ENCODE results near the gene DUSP2.

DUSP2 gene

DNA sequence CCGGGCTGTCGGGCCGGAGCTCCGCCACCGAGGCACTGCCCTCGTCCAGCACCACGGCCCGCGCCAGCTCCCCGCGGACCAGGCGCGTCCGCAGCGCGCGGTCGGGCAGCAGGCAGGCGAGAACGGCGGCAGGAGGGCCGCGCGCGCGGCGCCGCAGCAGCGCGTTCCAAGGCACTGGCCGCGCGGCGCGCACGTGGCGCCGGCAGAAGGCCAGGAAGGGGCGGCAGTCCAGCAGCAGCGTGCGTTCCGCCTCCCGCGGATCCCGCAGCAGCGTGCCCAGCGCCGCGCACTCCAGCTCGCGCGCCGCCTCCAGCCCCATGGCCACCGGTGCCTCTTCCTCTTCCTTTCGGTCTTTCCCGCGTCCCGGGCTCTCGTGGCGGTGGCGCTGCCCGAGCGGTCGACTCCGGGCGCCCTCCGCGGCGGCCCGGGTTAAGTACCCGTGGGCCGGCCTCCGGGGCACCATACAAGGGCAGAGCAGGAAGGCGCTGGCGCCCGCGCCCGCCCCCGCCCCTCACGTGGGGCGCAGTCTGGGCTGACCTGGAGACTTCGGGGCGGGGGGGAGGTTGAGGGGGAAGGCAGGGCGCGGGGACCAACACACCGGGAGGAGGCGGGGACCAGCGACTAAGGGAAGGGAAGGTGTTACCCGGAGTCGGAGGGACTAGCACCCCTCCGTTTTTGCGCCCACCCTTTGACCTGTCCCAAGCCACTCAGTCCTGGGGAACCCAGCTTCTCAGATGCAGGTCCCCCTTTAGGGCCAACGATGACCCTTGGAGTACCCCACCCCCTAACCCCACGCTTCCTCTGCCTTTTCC lies at the start of gene DUSP2:
TSS of gene DUSP2 (minus strand) at position 405 of the 812 bp plus-strand sequence. CDS start at position 319, 86 bp downstream.
- Histone ChIP-seq H3K27me3 (ENCODE audit: insufficient read depth, low read length) (peaks cover 45% of the 10 kb centered on the region), H3K4me3 (ENCODE audit: low read length) (peak within 1 kb of the TSS; percentile 79), H3K9me3 (ENCODE audit: insufficient read depth, low read depth, low read length) (no peaks in the 10 kb centered on the region), H3K36me3 (ENCODE audit: insufficient read depth, low read depth, low read length) (peaks cover 9% of the 10 kb centered on the region; the same call in 1 of the 2 replicates), H3K27ac (ENCODE audit: low read length) (no peak within 1 kb of the TSS), H3K9ac (ENCODE audit: low read depth, low read length) (peak within 1 kb of the TSS; percentile 61; the same call in 1 of the 2 replicates), H3K4me1 (ENCODE audit: insufficient read depth, low read length) (peaks cover 11% of the 10 kb centered on the region; the same call in 1 of the 2 replicates)

GRCh38 chr2:96191937-96192670 lies 46.9 kb upstream of the DUSP2 start:
- no peak overlapping the region for H3K9ac ChIP-seq (ENCODE audit: low read depth, low read length)

DNA sequence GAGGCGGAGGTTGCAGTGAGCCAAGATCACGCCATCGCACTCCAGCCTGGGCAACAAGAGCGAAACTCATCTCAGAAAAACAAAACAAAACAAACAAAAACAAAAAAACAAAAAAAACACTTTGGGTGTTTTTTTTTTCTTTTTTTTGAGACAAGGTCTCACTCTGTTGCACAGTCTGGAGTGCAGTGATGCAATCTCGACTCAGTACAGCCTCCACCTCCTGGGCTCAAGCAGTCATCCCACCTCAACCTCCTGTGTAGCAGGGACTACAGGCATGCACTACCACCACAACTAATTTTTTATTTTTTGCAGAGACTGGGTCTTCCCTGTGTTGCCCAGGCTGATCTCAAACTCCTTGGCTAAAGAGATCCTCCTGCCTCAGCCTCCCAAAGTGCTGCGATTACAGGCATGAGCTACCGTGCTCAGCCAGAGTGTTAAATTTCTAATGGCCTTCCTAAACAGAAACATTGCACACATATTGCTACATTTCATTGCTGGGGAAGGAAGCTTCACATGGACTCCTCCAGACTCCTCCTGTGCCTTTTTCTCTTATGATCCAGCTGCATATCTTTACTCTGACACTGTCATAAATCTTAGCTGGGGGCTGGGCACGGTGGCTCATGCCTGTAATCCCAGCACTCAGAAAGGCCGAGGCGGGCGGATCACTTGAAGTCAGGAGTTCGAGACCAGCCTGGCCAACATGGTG lies 43.7 kb upstream of the DUSP2 start:
- Histone ChIP-seq H3K36me3 (ENCODE audit: insufficient read depth, low read depth, low read length) (peaks cover 95% of the 10 kb centered on the region), H3K27me3 (ENCODE audit: insufficient read depth, low read length) (no peaks in the 10 kb centered on the region), H3K4me3 (ENCODE audit: low read length) (no peak overlapping the region), H3K4me1 (ENCODE audit: insufficient read depth, low read length) (no peaks in the 10 kb centered on the region), H3K9ac (ENCODE audit: low read depth, low read length) (no peak overlapping the region), H3K9me3 (ENCODE audit: insufficient read depth, low read depth, low read length) (no peaks in the 10 kb centered on the region), H3K27ac (ENCODE audit: low read length) (no peak overlapping the region)

More at GRCh38 chr2:96191937-96192670, 46.9 kb upstream of the DUSP2 start:
- no peak overlapping the region for H3K4me3 ChIP-seq (ENCODE audit: low read length)
- no peaks in the 10 kb centered on the region for H3K27me3 ChIP-seq (ENCODE audit: insufficient read depth, low read length)
- no peaks in the 10 kb centered on the region for H3K9me3 ChIP-seq (ENCODE audit: insufficient read depth, low read depth, low read length)
- H3K4me1 ChIP-seq (ENCODE audit: insufficient read depth, low read length): no peaks in the 10 kb centered on the region
- H3K36me3 ChIP-seq (ENCODE audit: insufficient read depth, low read depth, low read length): peaks cover 82% of the 10 kb centered on the region
- no peak overlapping the region for H3K27ac ChIP-seq (ENCODE audit: low read length)

GRCh38 chr2:96186562-96186961 lies 41.3 kb upstream of the DUSP2 start:
- peaks cover 73% of the 10 kb centered on the region for H3K36me3 ChIP-seq (ENCODE audit: insufficient read depth, low read depth, low read length)

GRCh38 chr2:96185516-96185915 lies 40.3 kb upstream of the DUSP2 start:
- Histone ChIP-seq H3K36me3 (ENCODE audit: insufficient read depth, low read depth, low read length) (peaks cover 62% of the 10 kb centered on the region), H3K4me1 (ENCODE audit: insufficient read depth, low read length) (no peaks in the 10 kb centered on the region), H3K27me3 (ENCODE audit: insufficient read depth, low read length) (no peaks in the 10 kb centered on the region), H3K27ac (ENCODE audit: low read length) (no peak overlapping the region), H3K9ac (ENCODE audit: low read depth, low read length) (no peak overlapping the region), H3K9me3 (ENCODE audit: insufficient read depth, low read depth, low read length) (no peaks in the 10 kb centered on the region), H3K4me3 (ENCODE audit: low read length) (no peak overlapping the region)

More at GRCh38 chr2:96186562-96186961, 41.3 kb upstream of the DUSP2 start:
- no peak overlapping the region for H3K27ac ChIP-seq (ENCODE audit: low read length)
- no peak overlapping the region for H3K4me3 ChIP-seq (ENCODE audit: low read length)
- no peaks in the 10 kb centered on the region for H3K9me3 ChIP-seq (ENCODE audit: insufficient read depth, low read depth, low read length)
- no peaks in the 10 kb centered on the region for H3K4me1 ChIP-seq (ENCODE audit: insufficient read depth, low read length)
- H3K27me3 ChIP-seq (ENCODE audit: insufficient read depth, low read length): no peaks in the 10 kb centered on the region
- H3K9ac ChIP-seq (ENCODE audit: low read depth, low read length): no peak overlapping the region

GRCh38 chr2:96184989-96185388 lies 39.7 kb upstream of the DUSP2 start:
- Histone ChIP-seq H3K9ac (ENCODE audit: low read depth, low read length) (no peak overlapping the region), H3K4me1 (ENCODE audit: insufficient read depth, low read length) (no peaks in the 10 kb centered on the region), H3K9me3 (ENCODE audit: insufficient read depth, low read depth, low read length) (no peaks in the 10 kb centered on the region), H3K27ac (ENCODE audit: low read length) (no peak overlapping the region), H3K4me3 (ENCODE audit: low read length) (no peak overlapping the region), H3K36me3 (ENCODE audit: insufficient read depth, low read depth, low read length) (peaks cover 57% of the 10 kb centered on the region), H3K27me3 (ENCODE audit: insufficient read depth, low read length) (no peaks in the 10 kb centered on the region)

DNA sequence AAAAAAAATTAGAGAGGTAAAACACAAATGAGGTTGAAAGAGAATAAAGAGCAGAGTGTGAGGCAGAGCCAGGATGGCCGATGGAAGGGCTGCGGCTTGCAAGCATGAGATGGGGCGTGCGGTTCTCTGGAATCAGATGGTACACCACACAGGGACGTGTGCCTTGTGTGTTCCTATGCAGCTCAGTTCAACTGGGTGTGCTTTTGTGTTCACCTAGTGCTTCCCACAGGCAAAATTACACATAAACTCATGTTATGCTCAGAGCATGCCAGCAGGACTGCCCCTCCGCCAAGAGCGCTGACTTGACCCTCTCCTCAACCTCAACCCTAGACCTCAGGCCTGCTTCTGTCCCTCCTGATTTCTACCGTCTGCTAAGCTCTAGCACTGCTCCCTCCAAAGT lies 38.9 kb upstream of the DUSP2 start:
- Histone ChIP-seq H3K9ac (ENCODE audit: low read depth, low read length) (no peak overlapping the region), H3K27me3 (ENCODE audit: insufficient read depth, low read length) (no peaks in the 10 kb centered on the region), H3K27ac (ENCODE audit: low read length) (no peak overlapping the region), H3K4me1 (ENCODE audit: insufficient read depth, low read length) (no peaks in the 10 kb centered on the region), H3K9me3 (ENCODE audit: insufficient read depth, low read depth, low read length) (no peaks in the 10 kb centered on the region), H3K36me3 (ENCODE audit: insufficient read depth, low read depth, low read length) (peaks cover 49% of the 10 kb centered on the region), H3K4me3 (ENCODE audit: low read length) (no peak overlapping the region)

DNA sequence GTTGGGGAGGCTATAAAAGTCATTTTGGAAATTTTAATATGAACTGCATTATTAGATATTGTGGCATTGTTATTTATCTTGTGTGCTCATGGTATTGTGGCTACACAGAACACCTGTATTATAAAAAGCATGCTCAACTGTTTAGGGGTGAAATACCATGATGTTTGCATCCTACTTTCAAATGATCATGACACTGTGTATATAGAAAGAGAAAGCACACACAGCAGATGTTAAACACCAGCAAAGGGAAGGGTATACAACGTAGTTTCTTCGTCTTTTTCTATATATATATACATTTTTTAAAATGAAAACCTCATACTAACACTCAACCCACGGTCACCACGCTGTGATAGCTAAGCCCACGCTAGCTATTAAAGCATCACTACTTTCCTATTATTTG lies 36.3 kb upstream of the DUSP2 start:
- peaks cover 27% of the 10 kb centered on the region for H3K36me3 ChIP-seq (ENCODE audit: insufficient read depth, low read depth, low read length)

DNA sequence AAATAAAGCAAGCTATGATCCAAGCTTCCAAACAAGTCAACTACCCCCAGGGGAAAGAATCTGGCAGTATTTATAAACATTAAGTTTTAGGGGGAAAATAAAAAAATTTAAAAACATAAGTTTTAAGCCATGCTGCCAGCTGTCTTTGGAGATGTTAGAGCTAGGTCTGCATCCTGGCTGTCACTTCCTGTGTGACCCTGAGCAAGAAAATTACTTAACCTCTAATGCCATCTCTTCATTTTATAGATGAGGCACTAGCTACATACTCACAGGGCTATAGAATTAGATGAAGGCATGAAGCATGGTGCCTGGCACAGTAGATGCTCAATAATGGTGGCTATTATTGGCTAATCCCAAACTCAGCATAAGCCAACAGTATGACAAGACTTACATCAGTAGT lies 35.3 kb upstream of the DUSP2 start:
- H3K9me3 ChIP-seq (ENCODE audit: insufficient read depth, low read depth, low read length): no peaks in the 10 kb centered on the region
- no peak overlapping the region for H3K9ac ChIP-seq (ENCODE audit: low read depth, low read length)
- peaks cover 17% of the 10 kb centered on the region for H3K36me3 ChIP-seq (ENCODE audit: insufficient read depth, low read depth, low read length)
- no peak overlapping the region for H3K27ac ChIP-seq (ENCODE audit: low read length)
- H3K27me3 ChIP-seq (ENCODE audit: insufficient read depth, low read length): no peaks in the 10 kb centered on the region
- no peak overlapping the region for H3K4me3 ChIP-seq (ENCODE audit: low read length)
- H3K4me1 ChIP-seq (ENCODE audit: insufficient read depth, low read length): no peaks in the 10 kb centered on the region

More for the DNA sequence above, 36.3 kb upstream of the DUSP2 start:
- Histone ChIP-seq H3K9ac (ENCODE audit: low read depth, low read length) (no peak overlapping the region), H3K4me3 (ENCODE audit: low read length) (no peak overlapping the region), H3K27ac (ENCODE audit: low read length) (no peak overlapping the region), H3K27me3 (ENCODE audit: insufficient read depth, low read length) (no peaks in the 10 kb centered on the region), H3K4me1 (ENCODE audit: insufficient read depth, low read length) (no peaks in the 10 kb centered on the region), H3K9me3 (ENCODE audit: insufficient read depth, low read depth, low read length) (no peaks in the 10 kb centered on the region)

GRCh38 chr2:96180002-96180401 lies 34.8 kb upstream of the DUSP2 start:
- Histone ChIP-seq H3K4me3 (ENCODE audit: low read length) (no peak overlapping the region), H3K36me3 (ENCODE audit: insufficient read depth, low read depth, low read length) (peaks cover 12% of the 10 kb centered on the region), H3K4me1 (ENCODE audit: insufficient read depth, low read length) (no peaks in the 10 kb centered on the region), H3K9me3 (ENCODE audit: insufficient read depth, low read depth, low read length) (no peaks in the 10 kb centered on the region), H3K9ac (ENCODE audit: low read depth, low read length) (no peak overlapping the region), H3K27ac (ENCODE audit: low read length) (no peak overlapping the region), H3K27me3 (ENCODE audit: insufficient read depth, low read length) (no peaks in the 10 kb centered on the region)

- H3K4me3 ChIP-seq (ENCODE audit: low read length): no peak overlapping the region
- no peaks in the 10 kb centered on the region for H3K4me1 ChIP-seq (ENCODE audit: insufficient read depth, low read length)
- no peaks in the 10 kb centered on the region for H3K27me3 ChIP-seq (ENCODE audit: insufficient read depth, low read length)
- no peak overlapping the region for H3K27ac ChIP-seq (ENCODE audit: low read length)
- H3K36me3 ChIP-seq (ENCODE audit: insufficient read depth, low read depth, low read length): no peaks in the 10 kb centered on the region
- H3K9ac ChIP-seq (ENCODE audit: low read depth, low read length): no peak overlapping the region
- no peaks in the 10 kb centered on the region for H3K9me3 ChIP-seq (ENCODE audit: insufficient read depth, low read depth, low read length)
Measured at GRCh38 chr2:96176661-96177060, 31.4 kb upstream of the DUSP2 start.

Data from iPS-20b (cell line).